ENCODE results near the gene GSTT4. TPM values are rescaled to one million over a fixed set of nuclear protein-coding genes. Genes with fewer than 3 reads are reported as not detected.
A peak's percentile ranks its signal among the peaks of the same experiment; 100 is the strongest.

The GSTT4 gene
- polyA plus RNA-seq, 1 donor from 2014 or later: not detected

DNA sequence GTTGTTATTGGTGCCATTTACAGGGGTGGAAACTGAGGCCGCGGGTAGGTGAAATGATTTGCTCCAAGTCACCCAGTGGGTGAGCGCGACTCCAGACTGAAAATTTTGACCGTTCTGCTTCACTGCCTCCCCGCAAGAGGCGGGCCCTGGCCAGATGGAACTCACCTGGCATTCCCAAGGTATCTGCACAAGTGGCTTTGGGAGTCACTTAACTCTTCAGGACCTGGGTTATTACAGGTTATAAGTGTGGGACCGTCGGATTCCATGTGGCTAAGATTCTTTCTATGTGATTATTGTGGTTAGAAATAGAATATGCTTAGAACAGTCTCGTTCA, 6.4 kb upstream of the GSTT4 start:
- Histone ChIP-seq H3K4me2 (ENCODE audit: low read length) (peak overlapping the region; percentile 63), H3F3A (ENCODE audit: insufficient read depth, low read length, poor library complexity, severe bottlenecking) (no peaks in the 10 kb centered on the region), H3K36me3 (ENCODE audit: insufficient read depth, low read length) (peaks cover 7% of the 10 kb centered on the region), H3K9me2 (ENCODE audit: insufficient read depth, low read length) (no peaks in the 10 kb centered on the region), H3K4me3 (ENCODE audit: low read length) (peak overlapping the region; percentile 78), H3K27me3 (ENCODE audit: insufficient read depth, low read depth, low read length) (no peaks in the 10 kb centered on the region), H3K27ac (ENCODE audit: low read length) (peak overlapping the region; percentile 64), H3K9me3 (ENCODE audit: low read length) (no peaks in the 10 kb centered on the region), H3K9ac (ENCODE audit: low read length) (peak overlapping the region; percentile 75), H2AFZ (ENCODE audit: low read depth, low read length) (peak overlapping the region; percentile 67), H4K20me1 (ENCODE audit: insufficient read depth) (no peaks in the 10 kb centered on the region), H3K79me2 (replicated peaks; ENCODE audit: insufficient read depth, low read length) (peaks cover 40% of the 10 kb centered on the region)
- no peak for TF ChIP-seq RAD21 (conservative IDR thresholded peaks at IDR 0.05)
- no peak for TF ChIP-seq CTCF (IDR thresholded peaks at IDR 0.05; ENCODE audit: poor library complexity, severe bottlenecking)
- no peak for TF ChIP-seq MXI1 (conservative IDR thresholded peaks at IDR 0.05; ENCODE audit: poor library complexity, severe bottlenecking)

DNA sequence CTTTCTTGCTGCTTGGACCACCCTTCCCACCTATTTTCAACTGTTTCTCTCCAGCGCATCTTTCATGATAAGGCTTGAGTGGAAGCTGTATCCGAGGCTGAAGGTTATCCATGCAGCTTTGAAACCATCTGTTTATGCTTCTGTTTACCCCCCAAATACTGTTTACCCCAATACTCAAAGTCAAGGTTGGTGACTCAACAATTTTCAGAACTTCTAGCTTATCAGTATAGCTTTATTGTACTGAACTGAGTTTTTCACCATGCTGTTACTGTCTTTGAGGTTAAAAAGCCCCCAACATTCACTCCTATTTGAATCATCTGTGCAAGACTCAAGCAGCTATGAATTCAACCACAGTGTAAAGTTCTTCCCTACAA, 4.8 kb upstream of the GSTT4 start:
- H3K9me2 ChIP-seq (ENCODE audit: insufficient read depth, low read length): no peaks in the 10 kb centered on the region
- H3K36me3 ChIP-seq (ENCODE audit: insufficient read depth, low read length): no peaks in the 10 kb centered on the region
- no peaks in the 10 kb centered on the region for H3F3A ChIP-seq (ENCODE audit: insufficient read depth, low read length, poor library complexity, severe bottlenecking)
- H2AFZ ChIP-seq (ENCODE audit: low read depth, low read length): no peak overlapping the region
- no peaks in the 10 kb centered on the region for H4K20me1 ChIP-seq (ENCODE audit: insufficient read depth)
- no peaks in the 10 kb centered on the region for H3K9me3 ChIP-seq (ENCODE audit: low read length)
- no peaks in the 10 kb centered on the region for H3K27me3 ChIP-seq (ENCODE audit: insufficient read depth, low read depth, low read length)
- no peak overlapping the region for H3K9ac ChIP-seq (ENCODE audit: low read length)
- H3K79me2 ChIP-seq (replicated peaks; ENCODE audit: insufficient read depth, low read length): peaks cover 31% of the 10 kb centered on the region
- H3K27ac ChIP-seq (ENCODE audit: low read length): no peak overlapping the region
- H3K4me3 ChIP-seq (ENCODE audit: low read length): no peak overlapping the region
- H3K4me2 ChIP-seq (ENCODE audit: low read length): no peak overlapping the region
- no peak for TF ChIP-seq POLR2AphosphoS5 (IDR thresholded peaks at IDR 0.05)
- no peak for TF ChIP-seq EP300 (conservative IDR thresholded peaks at IDR 0.05; ENCODE audit: poor library complexity, severe bottlenecking)
- TF ChIP-seq MXI1 (conservative IDR thresholded peaks at IDR 0.05; ENCODE audit: poor library complexity, severe bottlenecking): no peak
- no peak for TF ChIP-seq TAF1 (IDR thresholded peaks at IDR 0.05; ENCODE audit: low read depth)
- TF ChIP-seq RAD21 (conservative IDR thresholded peaks at IDR 0.05): no peak
- TF ChIP-seq CTCF (IDR thresholded peaks at IDR 0.05; ENCODE audit: poor library complexity, severe bottlenecking): no peak
- TF ChIP-seq, protein P1, sequence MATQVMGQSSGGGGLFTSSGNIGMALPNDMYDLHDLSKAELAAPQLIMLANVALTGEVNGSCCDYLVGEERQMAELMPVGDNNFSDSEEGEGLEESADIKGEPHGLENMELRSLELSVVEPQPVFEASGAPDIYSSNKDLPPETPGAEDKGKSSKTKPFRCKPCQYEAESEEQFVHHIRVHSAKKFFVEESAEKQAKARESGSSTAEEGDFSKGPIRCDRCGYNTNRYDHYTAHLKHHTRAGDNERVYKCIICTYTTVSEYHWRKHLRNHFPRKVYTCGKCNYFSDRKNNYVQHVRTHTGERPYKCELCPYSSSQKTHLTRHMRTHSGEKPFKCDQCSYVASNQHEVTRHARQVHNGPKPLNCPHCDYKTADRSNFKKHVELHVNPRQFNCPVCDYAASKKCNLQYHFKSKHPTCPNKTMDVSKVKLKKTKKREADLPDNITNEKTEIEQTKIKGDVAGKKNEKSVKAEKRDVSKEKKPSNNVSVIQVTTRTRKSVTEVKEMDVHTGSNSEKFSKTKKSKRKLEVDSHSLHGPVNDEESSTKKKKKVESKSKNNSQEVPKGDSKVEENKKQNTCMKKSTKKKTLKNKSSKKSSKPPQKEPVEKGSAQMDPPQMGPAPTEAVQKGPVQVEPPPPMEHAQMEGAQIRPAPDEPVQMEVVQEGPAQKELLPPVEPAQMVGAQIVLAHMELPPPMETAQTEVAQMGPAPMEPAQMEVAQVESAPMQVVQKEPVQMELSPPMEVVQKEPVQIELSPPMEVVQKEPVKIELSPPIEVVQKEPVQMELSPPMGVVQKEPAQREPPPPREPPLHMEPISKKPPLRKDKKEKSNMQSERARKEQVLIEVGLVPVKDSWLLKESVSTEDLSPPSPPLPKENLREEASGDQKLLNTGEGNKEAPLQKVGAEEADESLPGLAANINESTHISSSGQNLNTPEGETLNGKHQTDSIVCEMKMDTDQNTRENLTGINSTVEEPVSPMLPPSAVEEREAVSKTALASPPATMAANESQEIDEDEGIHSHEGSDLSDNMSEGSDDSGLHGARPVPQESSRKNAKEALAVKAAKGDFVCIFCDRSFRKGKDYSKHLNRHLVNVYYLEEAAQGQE (IDR thresholded peaks at IDR 0.05; ENCODE audit: borderline replicate concordance): no peak
- no peak for TF ChIP-seq SMC3 (conservative IDR thresholded peaks at IDR 0.05; ENCODE audit: poor library complexity)
- TF ChIP-seq EZH2 (IDR thresholded peaks at IDR 0.05; ENCODE audit: borderline replicate concordance, insufficient read depth, low read length, poor library complexity, severe bottlenecking): no peak
